Lower leg skin (tissue), 4 donors: ENCODE data around the gene TNS3. TPM values are rescaled to one million over a fixed set of nuclear protein-coding genes. Genes with fewer than 3 reads are reported as not detected.

Experiments used
- DNase-seq, 2 donors: peaks; one replicate each; pipeline ENCODE4 v3.0.0-alpha.2; 2019; ENCODE audit warnings: low spot score in 2 of 2
- H3K4me3 ChIP-seq: fragments of 200-600 bp; sonication (generic); 2 replicates; pipeline ENCODE4 v1.5.1; 2017; ENCODE audit warnings: mild to moderate bottlenecking, low read depth; ENCODE audit not compliant: poor library complexity, severe bottlenecking
- POLR2A ChIP-seq, 2 donors: fragments of 450-650 bp; IDR thresholded peaks; one replicate each; pipeline ENCODE4 v1.6.1; 2016 to 2017; ENCODE audit warnings: antibody characterized with exemption in 2 of 2, mild to moderate bottlenecking in 1 of 2, moderate library complexity in 1 of 2
- WGBS, 2 donors: methylation state at CpG; one replicate each; pipeline ENCODE4 v1.1.5; 2018; 5-methylcytosine and 5-hydroxymethylcytosine counted together
- intact Hi-C: fragments of 100-400 bp; cut with DNase I; formaldehyde crosslinking; loops from one replicate; pipeline ENCODE4 v1.15.0; 2023; ENCODE audit warnings: low total_unique reads
- total RNA-seq, 4 donors: library from RNA; depleted of rRNA; stranded (reverse); fragments of >200 nt; gene quantifications; one replicate each; pipeline ENCODE4 v1.1.0, GENCODE V29; 2016
- TF ChIP-seq, protein P1 (sequence below), 3 donors: fragments of 450-650 bp; IDR thresholded peaks; one replicate each; pipeline ENCODE4 v1.5.1; 2016; ENCODE audit warnings: antibody characterized with exemption in 3 of 3, mild to moderate bottlenecking in 3 of 3, moderate library complexity in 2 of 3

The TNS3 gene
- total RNA-seq, 4 donors from 2014 or later, result 19.5 to 33.9 (median 25.5) TPM

DNA sequence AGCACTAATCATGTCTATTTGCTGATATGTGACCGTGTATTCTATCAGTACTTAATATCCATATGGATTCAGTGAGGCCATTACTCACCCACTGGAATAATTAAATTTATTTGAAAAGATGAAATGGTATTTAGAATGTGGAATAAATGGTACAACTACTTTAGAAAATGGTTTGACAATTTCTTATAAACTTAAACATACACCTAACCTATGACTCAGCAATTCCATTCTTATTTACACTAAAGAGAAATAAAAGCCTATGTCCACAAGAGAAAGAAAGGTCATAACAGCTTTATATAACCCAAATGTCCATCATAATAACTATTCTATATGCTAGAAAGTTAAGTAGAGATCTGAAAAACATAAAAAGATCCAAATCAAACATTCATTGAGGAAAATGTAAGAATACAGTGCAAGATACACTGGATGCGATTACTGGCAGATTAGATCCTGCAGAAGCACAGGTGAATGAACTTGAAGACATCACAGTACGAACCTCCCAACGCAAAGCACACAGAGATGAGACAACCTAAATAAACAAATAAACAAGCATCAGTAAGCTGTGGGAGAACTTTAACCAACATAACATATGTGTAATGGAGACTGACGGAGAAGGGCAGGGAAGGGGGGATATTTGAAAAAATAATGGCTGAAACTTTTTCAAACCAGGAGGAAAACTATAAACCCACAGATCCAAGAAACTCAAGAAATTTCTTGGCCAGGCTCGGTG, 51.9 kb downstream of the TNS3 start:
- no peak overlapping the region for H3K4me3 ChIP-seq
- intact Hi-C loops, result no loop called here
- TF ChIP-seq, protein P1, sequence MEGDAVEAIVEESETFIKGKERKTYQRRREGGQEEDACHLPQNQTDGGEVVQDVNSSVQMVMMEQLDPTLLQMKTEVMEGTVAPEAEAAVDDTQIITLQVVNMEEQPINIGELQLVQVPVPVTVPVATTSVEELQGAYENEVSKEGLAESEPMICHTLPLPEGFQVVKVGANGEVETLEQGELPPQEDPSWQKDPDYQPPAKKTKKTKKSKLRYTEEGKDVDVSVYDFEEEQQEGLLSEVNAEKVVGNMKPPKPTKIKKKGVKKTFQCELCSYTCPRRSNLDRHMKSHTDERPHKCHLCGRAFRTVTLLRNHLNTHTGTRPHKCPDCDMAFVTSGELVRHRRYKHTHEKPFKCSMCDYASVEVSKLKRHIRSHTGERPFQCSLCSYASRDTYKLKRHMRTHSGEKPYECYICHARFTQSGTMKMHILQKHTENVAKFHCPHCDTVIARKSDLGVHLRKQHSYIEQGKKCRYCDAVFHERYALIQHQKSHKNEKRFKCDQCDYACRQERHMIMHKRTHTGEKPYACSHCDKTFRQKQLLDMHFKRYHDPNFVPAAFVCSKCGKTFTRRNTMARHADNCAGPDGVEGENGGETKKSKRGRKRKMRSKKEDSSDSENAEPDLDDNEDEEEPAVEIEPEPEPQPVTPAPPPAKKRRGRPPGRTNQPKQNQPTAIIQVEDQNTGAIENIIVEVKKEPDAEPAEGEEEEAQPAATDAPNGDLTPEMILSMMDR (IDR thresholded peaks at IDR 0.05), result no peak
- TF ChIP-seq POLR2A (IDR thresholded peaks at IDR 0.05), result no peak
- WGBS, 2 donors, result 90 to 96% methylated on average over 6 of the region's 6 CpGs
- DNase-seq, result no peak

DNA sequence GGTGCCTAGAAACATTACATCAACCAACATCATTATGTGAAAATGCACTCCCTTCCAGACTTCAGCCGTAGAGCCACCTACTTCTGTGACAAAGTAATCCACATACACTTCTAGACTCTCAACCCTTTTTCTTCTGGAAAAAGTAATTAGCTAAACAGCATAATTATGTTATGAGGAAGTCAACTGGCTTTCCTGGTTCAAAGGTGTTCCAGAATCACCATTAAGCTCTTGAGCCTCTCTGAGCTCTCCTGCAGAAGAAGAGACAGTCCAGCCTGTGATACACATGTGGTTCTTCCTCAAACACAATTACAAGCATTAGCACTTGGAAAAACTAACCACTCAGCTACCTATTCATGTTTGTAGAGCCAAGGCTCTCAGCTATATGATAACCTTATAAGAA, 52.5 kb downstream of the TNS3 start:
- intact Hi-C loops, result no loop called here
- no peak for TF ChIP-seq POLR2A (IDR thresholded peaks at IDR 0.05)
- TF ChIP-seq, protein P1 (IDR thresholded peaks at IDR 0.05), result no peak
- no peak overlapping the region for H3K4me3 ChIP-seq
- WGBS, 2 donors, result 92 to 97% methylated on average over 1 of the region's 1 CpG
- no peak for DNase-seq

DNA sequence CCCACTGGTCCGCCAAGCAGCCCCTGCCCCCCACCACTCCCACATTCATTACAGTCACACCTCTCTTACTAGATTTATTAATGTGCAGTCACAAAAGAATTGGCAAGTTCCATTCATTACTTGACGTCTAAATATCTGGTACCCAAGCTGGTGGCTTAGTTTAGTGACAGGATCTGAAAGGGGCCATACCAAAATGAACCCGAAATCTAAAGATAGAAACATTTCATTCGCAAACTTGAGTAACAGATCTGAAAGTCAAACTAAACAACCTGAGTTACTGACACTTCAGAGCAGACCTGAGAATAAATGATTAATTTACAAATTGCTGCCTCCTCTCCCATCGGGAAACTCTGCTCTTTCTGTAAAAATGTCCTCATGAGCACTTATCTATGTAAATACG, 53.4 kb downstream of the TNS3 start:
- H3K4me3 ChIP-seq, result no peak overlapping the region
- no peak for TF ChIP-seq POLR2A (IDR thresholded peaks at IDR 0.05)
- TF ChIP-seq, protein P1 (IDR thresholded peaks at IDR 0.05), result no peak
- DNase-seq, result no peak
- 93% methylated on average over 6 of the region's 6 CpGs for WGBS, 2 donors
- intact Hi-C loops, result no loop called here

DNA sequence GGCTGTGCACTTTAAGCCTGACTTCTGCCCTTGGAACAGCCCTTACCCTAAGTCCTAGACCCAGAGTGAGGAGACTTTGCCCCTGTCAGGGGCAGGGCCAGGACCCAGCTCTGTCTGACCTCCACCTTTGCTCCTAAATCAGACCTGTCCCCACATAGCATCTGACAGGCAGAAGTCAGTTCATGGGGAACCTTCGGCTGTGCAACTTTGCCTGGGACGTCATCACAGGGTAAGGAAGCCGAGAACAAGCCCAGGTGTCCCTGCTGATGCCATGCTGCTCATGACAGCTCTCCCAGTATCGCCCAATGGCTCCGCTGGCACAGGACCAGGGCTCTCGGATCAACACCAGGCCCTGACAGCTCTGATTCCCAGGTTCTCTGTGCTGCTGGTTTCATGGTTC, 55.4 kb downstream of the TNS3 start:
- no peak overlapping the region for H3K4me3 ChIP-seq
- no peak for DNase-seq
- no peak for TF ChIP-seq POLR2A (IDR thresholded peaks at IDR 0.05)
- TF ChIP-seq, protein P1 (IDR thresholded peaks at IDR 0.05), result no peak
- intact Hi-C loops, result no loop called here
- 90 to 93% methylated on average over 5 to 6 of the region's 6 CpGs for WGBS, 2 donors

DNA sequence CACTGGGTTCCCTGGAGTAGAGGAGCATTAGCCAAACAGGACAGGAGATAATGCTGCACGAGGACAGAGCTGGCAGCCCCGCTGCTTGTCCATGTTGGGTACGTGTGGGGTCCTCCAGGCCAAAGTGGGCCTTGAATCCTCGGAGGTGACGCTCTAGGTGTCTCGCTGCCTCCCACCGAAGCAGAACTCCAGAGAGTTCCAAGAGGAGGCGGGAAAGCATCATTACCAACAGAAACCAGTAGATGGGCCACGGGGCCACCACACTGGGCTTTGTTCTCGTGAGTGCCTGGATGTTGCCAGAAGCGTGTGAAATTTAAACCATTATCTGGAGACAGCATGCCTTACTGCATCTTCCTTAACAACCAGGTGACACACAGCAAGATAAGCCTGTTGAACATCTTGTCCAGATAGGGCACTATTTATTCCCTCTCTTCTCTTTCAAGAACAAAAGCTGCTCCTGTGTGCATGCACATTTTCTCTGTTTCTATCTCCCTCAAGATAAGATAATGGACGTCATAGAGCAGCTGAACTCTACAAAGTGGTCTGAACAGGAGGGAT, 56.8 kb downstream of the TNS3 start:
- DNase-seq, result no peak
- H3K4me3 ChIP-seq, result no peak overlapping the region
- TF ChIP-seq, protein P1 (IDR thresholded peaks at IDR 0.05), result no peak
- TF ChIP-seq POLR2A (IDR thresholded peaks at IDR 0.05), result no peak
- 94 to 97% methylated on average over 12 of the region's 12 CpGs for WGBS, 2 donors
- intact Hi-C loops, result no loop called here
